HG03025 (cell line): ENCODE results near the gene ZCCHC24.
"Not testable (repeated sequence)": the region's sequence is repeated elsewhere in the genome, so short reads cannot be mapped to it uniquely, and the experiment has no call there.

Experiments used
- ATAC-seq: cut with Tn5 transposase; IDR thresholded peaks from one replicate; pipeline ENCODE4 v1.9.1; 2021; ENCODE audit warnings: mild to moderate bottlenecking, moderate library complexity; ENCODE audit not compliant: unreplicated experiment, low FRiP score

ZCCHC24 gene

DNA sequence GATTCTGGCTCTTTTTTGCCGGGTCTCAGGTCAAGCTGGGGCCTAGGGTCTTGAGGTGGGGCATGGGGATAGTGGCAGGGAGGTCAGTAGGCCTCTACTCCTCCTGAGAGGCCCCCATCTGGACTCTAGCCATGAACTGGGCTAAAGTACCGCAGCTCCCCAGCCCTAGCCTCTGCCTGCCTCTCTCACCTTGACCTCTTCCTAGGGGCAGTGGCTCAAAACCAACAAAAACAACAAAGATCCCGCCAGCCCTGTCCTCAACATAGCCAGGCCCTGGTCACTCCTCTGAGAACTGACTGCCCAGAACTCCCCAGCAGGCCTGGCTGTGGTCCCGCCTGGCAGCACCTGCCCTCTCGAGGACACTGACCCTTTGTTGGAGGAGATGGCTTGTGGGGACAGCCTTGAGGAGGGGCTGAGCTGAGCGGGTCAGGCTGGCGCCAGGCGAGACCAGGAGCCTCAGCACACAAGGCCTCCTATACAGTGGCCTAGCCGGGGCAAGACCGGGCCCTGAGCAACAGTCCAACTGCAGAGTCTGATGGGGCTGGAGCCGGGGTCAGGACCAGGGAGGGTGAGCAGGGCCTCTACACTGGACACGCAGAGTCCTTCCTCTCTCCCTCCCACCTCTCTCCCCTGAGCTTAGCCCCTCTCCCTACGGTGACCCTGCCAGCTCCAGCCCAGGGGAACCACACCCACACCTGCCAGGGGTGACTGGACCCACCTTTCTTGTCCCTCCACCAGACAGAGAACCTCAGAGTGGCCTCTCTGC lies 109.8 kb downstream of the ZCCHC24 start:
- no peak for ATAC-seq

DNA sequence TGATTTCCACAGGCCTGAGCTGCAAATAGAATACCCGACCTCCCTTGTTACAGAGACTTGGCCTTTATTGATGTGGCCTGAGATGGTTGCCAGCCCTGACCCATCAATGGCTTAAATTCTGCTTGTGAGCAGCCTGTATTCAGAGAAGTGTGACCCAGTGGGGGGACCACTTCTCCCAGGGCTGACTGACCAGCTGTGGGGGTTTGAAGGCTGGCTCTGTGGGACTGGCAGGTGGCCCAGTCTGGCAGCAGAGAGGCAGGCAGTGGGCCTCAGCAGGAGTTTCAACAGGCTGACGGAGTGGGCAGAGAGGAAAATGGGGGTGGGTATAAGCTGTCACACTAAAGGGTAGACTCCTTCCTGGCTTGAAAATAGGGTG lies 110.3 kb downstream of the ZCCHC24 start:
- ATAC-seq, result no peak

DNA sequence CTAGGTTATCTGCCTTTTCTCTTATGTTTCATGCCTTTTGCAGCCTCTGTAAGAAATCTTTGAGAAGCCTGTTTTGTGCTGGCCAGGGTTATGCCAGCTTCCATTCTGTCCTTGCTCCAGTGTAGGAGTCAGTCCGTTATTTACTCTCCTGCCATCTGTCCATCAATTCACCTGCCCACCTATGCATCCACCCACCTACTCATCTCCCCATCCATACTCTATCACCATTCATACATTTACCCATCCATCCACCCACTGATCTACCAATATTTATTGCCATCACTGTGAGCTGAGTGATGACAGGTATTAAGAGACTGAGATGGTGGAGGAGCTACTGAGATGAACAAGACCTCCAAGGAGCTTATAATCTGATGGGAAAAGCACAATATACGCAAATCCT lies 110.9 kb downstream of the ZCCHC24 start:
- ATAC-seq, result no peak

DNA sequence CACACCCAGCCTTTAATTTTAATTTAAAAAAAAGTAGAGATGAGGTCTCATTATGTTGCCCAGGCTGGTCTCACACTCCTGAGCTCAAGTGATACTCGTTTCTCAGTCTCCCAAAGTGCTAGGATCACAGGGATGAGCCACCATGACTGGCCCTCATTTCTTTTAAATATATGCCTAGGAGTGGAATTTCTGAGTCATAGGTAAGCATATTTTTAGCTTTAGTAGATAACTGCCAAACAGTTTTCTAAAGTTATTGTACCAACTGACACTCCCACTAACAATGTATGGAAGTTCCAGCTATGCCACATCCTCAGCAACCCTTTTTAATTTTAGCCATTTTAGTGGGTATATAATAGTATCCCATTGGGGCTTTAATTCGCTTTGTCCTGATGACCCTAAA lies 111.9 kb downstream of the ZCCHC24 start:
- no peak for ATAC-seq

DNA sequence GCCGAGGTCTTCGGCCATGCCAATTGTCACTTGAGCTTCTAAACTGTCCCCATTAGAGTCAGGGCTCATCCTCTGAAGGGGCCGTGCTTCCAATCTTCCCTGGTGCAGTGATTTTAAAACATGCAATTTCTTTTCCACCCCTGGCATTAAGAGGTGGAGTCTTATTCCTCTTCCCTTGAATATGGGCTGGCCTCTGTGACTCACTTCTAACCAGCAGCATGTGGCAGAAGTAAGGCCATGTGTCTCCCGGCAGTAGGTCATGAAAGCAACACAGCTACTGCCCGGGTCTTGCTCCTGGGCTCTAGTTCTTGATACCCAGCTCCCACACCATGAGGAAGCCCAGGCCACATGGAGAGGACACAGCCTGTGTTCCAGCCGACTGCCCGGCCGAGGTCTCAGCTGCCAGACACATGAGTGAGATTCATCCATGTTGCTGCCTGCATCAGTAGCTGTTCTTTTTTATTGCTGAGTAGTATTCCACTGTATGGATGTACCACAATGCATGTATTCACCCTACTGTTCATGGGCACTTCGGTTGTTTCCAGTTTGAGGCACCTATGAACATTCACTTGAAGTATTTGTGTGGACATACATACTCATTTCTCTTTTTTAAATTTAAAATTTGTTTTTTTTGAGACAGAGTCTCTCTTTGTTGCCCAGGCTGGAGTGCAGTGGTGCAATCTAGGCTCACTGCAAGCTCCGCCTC lies 112.7 kb downstream of the ZCCHC24 start:
- ATAC-seq, result not testable (repeated sequence)
